HG02759 (cell line): ENCODE measurements around the gene IFT74.

Experiments
- ATAC-seq: cut with Tn5 transposase; IDR thresholded peaks from one replicate; pipeline ENCODE4 v1.9.1; 2021; ENCODE audit warnings: mild to moderate bottlenecking, moderate library complexity; ENCODE audit not compliant: unreplicated experiment

The IFT74 gene

GRCh38 chr9:26973989-26974388, 17.8 kb downstream of the IFT74 start:
- no peak for ATAC-seq

- no peak for ATAC-seq
These were observed 18.7 kb downstream of the IFT74 start for GRCh38 chr9:26974927-26975326.

GRCh38 chr9:26975728-26976707, 19.8 kb downstream of the IFT74 start:
- ATAC-seq = no peak

GRCh38 chr9:26983340-26983739, 27.1 kb downstream of the IFT74 start:
- ATAC-seq = no peak

GRCh38 chr9:26995810-26996209, 39.6 kb downstream of the IFT74 start:
- ATAC-seq = no peak

GRCh38 chr9:27003426-27004077, 47.3 kb downstream of the IFT74 start:
- ATAC-seq = no peak

GRCh38 chr9:27005491-27005890, 49.3 kb downstream of the IFT74 start, which contains the start of gene LRRC19:
Gene LRRC19, minus strand, starts transcription at chr9:27005672. Its CDS starts 5,978 bp downstream, at chr9:26999694.
- no peak for ATAC-seq

- no peak for ATAC-seq
These were observed 63.4 kb downstream of the IFT74 start for GRCh38 chr9:27019589-27019988.

- ATAC-seq = no peak
These were observed 66.7 kb downstream of the IFT74 start for GRCh38 chr9:27022920-27023319.

GRCh38 chr9:27029186-27029585, 73.0 kb downstream of the IFT74 start:
- no peak for ATAC-seq

- peak; percentile 93 for ATAC-seq
These were observed 77.7 kb downstream of the IFT74 start for GRCh38 chr9:27033815-27034403.

- ATAC-seq = no peak
These were observed 81.3 kb downstream of the IFT74 start for GRCh38 chr9:27037499-27037898.

GRCh38 chr9:27041746-27042145, 85.5 kb downstream of the IFT74 start:
- ATAC-seq = no peak

GRCh38 chr9:27042476-27042875, 86.3 kb downstream of the IFT74 start:
- ATAC-seq = no peak

- ATAC-seq = no peak
These were observed 87.0 kb downstream of the IFT74 start for GRCh38 chr9:27043176-27043575.

GRCh38 chr9:27047136-27047535, 90.9 kb downstream of the IFT74 start:
- no peak for ATAC-seq

- ATAC-seq = no peak
These were observed 97.3 kb downstream of the IFT74 start for GRCh38 chr9:27053369-27054022.

- ATAC-seq = no peak
These were observed 97.9 kb downstream of the IFT74 start for GRCh38 chr9:27054125-27054524.

GRCh38 chr9:27054841-27055240, 98.6 kb downstream of the IFT74 start:
- no peak for ATAC-seq

GRCh38 chr9:27059412-27059811, 103.2 kb downstream of the IFT74 start:
- no peak for ATAC-seq

GRCh38 chr9:27059907-27060306, 103.7 kb downstream of the IFT74 start:
- no peak for ATAC-seq
